GM12892 (cell line): ENCODE data around the gene NAALADL2.

Source experiments
- POLR2A ChIP-seq: IDR thresholded peaks from 2 replicates; pipeline ENCODE4 v1.6.1; 2011; ENCODE audit warnings: low read depth, low read length, control low read depth
- POLR2AphosphoS5 ChIP-seq: IDR thresholded peaks from 2 replicates; pipeline ENCODE4 v1.6.1; 2011; ENCODE audit warnings: low read depth, low read length, control low read depth
- TAF1 ChIP-seq: IDR thresholded peaks from 2 replicates; pipeline ENCODE4 v1.6.1; 2011; ENCODE audit warnings: low read depth, mild to moderate bottlenecking, control low read depth, low read length, borderline replicate concordance

GRCh38 chr3:174862666-174863065 lies 3.5 kb downstream of the NAALADL2 start:
- TF ChIP-seq POLR2A (no peak), POLR2AphosphoS5 (no peak), TAF1 (no peak)
